HG02798 (cell line): ENCODE data around the gene TBX10.
"Not testable (repeated sequence)": the region's sequence is repeated elsewhere in the genome, so short reads cannot be mapped to it uniquely, and the experiment has no call there.

Experiments
- ATAC-seq: cut with Tn5 transposase; IDR thresholded peaks from one replicate; pipeline ENCODE4 v1.9.1; 2021; ENCODE audit warnings: mild to moderate bottlenecking; ENCODE audit not compliant: unreplicated experiment, poor library complexity

TBX10 gene

DNA sequence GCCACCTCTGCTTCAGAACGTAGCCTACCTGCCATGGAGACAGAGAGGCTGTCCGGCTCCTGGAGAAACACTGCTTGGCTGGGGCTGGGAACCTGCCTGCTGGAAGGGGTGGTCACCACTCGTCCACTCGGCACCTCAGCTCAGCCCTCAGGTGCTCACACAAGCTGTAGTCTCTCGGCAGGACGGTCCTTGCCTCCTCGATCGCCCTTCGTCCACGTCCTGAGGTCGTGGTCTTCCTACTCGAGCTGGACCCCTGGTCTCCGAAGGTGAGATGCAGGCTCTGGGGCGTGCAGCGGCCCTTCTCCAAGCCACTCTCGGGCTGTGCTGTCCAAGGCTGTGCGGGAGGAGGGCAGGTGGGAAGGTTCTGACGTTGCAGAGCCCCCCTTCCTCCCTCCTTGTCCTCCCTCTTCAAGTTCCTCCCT is at the start of gene TBX10:
TSS of gene TBX10 (minus strand) at position 326 of the 422 bp plus-strand sequence. CDS start at position 35, 291 bp downstream.
- ATAC-seq: no peak

DNA sequence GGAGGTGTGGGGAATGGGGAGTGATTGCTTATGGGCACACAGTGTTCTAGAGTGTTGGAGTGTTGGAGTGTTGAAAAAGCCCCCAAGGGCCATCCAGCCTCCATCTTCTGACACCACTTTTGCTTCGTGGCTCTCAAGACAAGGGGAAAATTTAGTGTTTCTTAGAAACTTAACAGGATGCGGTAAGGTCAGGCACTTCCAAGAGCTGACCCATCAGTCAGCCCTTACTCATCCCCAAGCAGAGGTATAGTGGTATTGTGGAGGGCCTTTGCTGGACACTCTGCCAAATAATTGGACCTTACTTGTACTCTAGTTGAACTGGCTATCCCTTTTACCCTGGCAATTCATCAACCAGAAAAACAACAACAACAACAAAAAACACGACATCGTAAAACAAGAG is 49.6 kb upstream of the TBX10 start:
- no peak for ATAC-seq

- ATAC-seq: no peak
These were observed 48.4 kb upstream of the TBX10 start for GRCh38 chr11:67687986-67688385.

GRCh38 chr11:67685641-67686332 is 46.2 kb upstream of the TBX10 start:
- not testable (repeated sequence) for ATAC-seq

DNA sequence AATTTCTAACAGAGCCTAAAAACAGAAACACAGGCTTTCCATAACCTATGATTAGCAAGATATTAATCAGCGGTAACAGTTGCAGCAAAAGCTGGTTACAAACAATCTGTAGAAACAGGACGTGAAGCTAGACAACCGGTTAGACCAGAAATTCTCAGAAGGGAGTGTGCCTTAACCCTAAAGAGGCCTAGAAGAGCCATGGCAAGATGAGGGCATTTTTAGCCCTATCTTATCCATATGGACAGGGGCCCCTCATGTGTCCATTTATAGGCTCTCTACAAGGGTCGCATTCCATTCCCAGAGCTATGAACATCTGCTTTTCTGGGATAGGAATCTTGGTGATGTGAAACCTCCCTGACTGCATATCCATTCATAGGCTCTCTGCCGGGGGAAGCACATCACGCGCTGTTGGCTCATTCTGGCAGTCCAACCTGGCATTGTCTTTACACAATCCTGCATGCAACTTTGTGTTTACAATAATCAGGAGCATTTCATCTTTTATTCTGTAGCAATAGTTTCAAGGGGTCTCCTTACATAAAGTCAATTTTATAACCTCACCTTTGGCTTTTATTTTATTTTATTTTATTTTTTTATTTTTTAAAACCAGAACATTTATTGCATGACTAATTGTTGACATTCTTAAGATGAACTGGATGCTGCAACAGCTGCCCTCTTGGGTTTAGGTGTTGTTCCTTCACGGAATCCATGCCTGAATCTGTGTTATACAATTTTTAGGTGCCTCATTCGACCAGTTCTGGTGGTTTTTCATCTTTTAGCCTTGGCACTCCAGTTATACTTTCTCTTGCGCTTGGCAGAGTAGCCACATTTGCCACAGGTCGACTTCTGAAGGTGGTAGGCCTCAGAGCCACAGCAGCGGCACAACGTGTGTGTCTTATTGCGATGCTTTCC is 42.8 kb upstream of the TBX10 start:
- ATAC-seq: not testable (repeated sequence)

DNA sequence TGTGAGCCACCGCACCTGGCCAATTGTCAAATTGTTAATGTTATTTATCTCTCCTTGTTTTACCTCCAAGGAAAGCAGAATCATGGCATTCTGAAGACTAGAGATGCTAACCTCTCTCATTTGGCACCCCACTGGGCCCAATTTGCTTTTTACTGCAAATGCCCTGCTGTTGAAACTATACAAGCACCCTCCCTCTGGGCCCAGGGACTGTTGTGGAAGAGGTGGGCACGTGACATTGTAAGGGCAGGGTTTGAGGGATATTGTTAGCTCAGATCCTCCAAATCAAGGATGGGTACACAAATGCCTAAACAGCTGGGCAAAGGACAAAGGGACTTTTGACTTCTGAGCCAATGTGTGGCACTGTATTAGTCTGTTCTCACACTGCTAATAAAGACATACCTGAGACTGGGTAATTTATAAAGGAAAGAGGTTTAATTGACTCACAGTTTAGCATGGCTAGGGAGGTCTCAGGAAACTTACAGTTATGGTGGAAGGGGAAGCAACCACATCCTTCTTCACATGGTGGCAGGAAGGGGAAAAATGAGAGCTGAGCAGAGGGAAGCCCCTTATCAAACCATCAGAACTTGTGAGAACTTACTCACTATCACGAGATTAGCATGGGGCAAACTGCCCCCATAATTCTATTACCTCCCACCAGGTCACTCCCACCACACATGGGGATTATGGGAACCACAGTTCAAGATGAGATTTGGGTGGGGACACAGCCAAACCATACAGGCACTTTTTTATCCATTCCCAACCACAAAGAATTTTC is 41.3 kb upstream of the TBX10 start:
- ATAC-seq: no peak

- ATAC-seq: no peak
These were observed 35.6 kb upstream of the TBX10 start for GRCh38 chr11:67675058-67675747.

DNA sequence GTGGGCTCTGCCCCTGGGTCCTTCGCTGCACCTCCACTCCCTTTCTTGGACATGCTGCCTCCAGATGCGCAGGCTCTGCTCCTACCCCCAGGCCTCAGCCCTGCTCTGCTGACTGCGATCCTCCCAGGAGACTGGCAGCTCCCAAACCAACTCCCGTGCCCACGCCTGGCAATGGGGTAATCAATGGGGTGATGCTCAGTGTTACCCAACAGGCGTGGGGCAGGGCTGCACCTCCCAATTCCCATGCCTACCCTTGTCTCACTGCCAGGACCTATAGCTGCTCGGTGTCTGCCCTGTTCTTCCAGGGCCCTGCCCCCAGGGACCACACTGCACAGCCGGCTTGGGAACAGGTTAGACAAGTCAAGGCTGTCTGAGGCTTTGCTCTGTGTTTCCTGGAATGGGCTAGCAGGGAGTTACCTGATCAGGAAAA is 34.9 kb upstream of the TBX10 start, which contains the start of gene ALDH3B2:
TSS of gene ALDH3B2 (minus strand) at position 182 of the 430 bp plus-strand sequence. CDS start 7,688 bp downstream, outside the sequence.
- ATAC-seq: no peak

- ATAC-seq: no peak
These were observed 34.3 kb upstream of the TBX10 start for GRCh38 chr11:67673902-67674301.

GRCh38 chr11:67673358-67673757 is 33.8 kb upstream of the TBX10 start:
- no peak for ATAC-seq

DNA sequence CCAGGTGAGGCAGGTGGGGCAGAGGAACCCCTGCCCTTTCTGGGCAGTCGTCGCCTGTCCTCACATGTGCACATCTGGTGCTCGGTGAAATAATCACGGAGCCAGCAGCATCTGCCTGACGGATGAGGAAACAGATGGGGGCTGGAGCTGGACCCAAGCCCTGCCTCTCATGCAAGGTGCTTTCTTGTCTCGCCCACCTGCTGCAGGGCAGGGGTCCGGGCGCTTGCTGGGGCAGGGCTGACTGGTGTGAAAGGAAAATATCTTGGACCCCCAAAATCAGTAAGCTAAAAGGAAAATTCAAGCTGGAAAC is 31.6 kb upstream of the TBX10 start:
- ATAC-seq: no peak

- no peak for ATAC-seq
These were observed 31.0 kb upstream of the TBX10 start for GRCh38 chr11:67670316-67671210.

DNA sequence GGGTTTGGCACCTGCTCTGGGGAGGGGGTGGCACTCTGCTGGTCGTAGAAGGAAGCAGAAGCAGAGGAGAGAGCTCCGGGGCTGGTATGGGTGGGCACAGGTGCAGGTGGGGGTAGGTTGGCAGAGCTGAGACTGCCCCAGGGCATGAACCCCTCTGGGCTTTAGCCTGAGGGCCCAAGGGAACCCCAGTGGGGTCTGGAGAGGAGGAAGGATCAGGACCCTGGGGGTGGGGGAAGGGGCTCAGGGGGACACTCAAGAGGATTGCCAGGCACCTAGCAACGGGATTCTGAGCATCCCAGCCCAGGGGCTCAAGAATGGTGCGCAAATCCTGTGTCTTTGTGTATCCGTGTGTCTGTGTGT is 28.6 kb upstream of the TBX10 start:
- no peak for ATAC-seq

- ATAC-seq: no peak
These were observed 28.1 kb upstream of the TBX10 start for GRCh38 chr11:67667490-67668191.

- no peak for ATAC-seq
These were observed 27.3 kb upstream of the TBX10 start for GRCh38 chr11:67666676-67667489.

- no peak for ATAC-seq
These were observed 26.7 kb upstream of the TBX10 start for GRCh38 chr11:67666303-67666645.

DNA sequence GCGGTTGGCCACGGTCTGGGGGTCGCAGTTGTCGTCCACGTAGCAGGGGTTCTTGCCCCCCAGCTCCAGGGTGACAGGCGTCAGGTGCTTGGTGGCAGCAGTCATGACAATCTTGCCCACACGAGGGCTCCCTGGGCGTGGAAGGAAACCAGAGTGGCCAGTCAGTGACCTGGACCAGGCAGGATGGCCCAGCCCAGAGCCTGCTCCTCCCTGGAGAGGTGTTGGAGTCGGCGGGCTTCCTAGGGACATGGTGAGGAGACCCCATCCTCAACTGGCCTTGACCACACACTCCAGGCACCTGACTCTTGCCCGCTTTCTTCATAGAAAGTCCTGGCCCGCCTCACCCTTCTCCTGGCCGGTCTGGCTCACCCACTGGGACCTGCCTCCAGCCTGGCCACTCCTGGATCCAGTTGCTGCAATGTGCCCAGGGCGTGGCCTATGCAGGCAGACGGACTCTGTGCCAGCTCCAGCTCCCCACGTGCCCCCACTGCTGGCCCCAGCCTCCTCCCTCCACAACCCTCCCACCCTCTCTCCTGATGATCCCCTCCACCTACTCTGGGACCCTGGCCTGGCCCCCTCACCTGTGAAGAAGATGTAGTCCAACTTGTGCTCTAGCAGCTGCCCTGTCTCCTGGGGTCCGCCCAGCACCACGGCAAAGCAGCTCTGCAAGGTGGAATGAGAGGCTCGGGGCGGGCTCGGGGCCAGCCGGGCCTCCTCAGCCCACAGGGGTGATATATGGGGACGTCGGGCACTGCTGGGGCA is 26.2 kb upstream of the TBX10 start:
- ATAC-seq: no peak
